Smooth muscle cell (in vitro differentiated cells): Measurements from ENCODE around the gene SERP2. TPM values are rescaled to one million over a fixed set of nuclear protein-coding genes. Genes with fewer than 3 reads are reported as not detected.
A peak's percentile ranks its signal among the peaks of the same experiment; 100 is the strongest.

Experiments
- DNase-seq: peaks from one replicate; lab custom pipeline; 2025; ENCODE audit not compliant: unreplicated experiment; lab: John Stamatoyannopoulos, UW
- H2AFZ ChIP-seq: fragments of 200-600 bp; sonication (generic); 2 replicates; pipeline ENCODE4 v1.6.0; 2016; ENCODE audit warnings: antibody characterized with exemption, low read depth, mild to moderate bottlenecking
- H3F3A ChIP-seq: fragments of 200-600 bp; sonication (generic); 2 replicates; pipeline ENCODE4 v1.6.0; 2017; ENCODE audit warnings: antibody characterized with exemption, low read depth
- H3K27ac ChIP-seq: fragments of 200-600 bp; sonication (generic); 2 replicates; pipeline ENCODE4 v1.5.1; 2016; ENCODE audit warnings: low read depth, mild to moderate bottlenecking
- H3K27me3 ChIP-seq: fragments of 200-600 bp; sonication (generic); 2 replicates; pipeline ENCODE4 v1.6.1; 2016; ENCODE audit warnings: low read depth, mild to moderate bottlenecking
- H3K36me3 ChIP-seq: fragments of 200-600 bp; sonication (generic); 2 replicates; pipeline ENCODE4 v1.5.1; 2016; ENCODE audit warnings: low read depth
- H3K4me1 ChIP-seq: fragments of 200-600 bp; sonication (generic); 2 replicates; pipeline ENCODE4 v1.5.1; 2016; ENCODE audit warnings: low read depth
- H3K4me2 ChIP-seq: fragments of 200-600 bp; sonication (generic); 2 replicates; pipeline ENCODE4 v1.6.0; 2016; ENCODE audit warnings: mild to moderate bottlenecking
- H3K4me3 ChIP-seq: fragments of 200-600 bp; sonication (generic); 2 replicates; pipeline ENCODE4 v1.5.1; 2016; ENCODE audit warnings: mild to moderate bottlenecking
- H3K79me2 ChIP-seq: fragments of 200-600 bp; sonication (generic); 2 replicates; pipeline ENCODE4 v1.6.0; 2016; ENCODE audit warnings: low read depth, mild to moderate bottlenecking
- H3K9ac ChIP-seq: fragments of 200-600 bp; sonication (generic); 2 replicates; pipeline ENCODE4 v1.6.0; 2016; ENCODE audit warnings: low read depth
- H3K9me3 ChIP-seq: fragments of 200-600 bp; sonication (generic); replicated peaks from 2 replicates; pipeline ENCODE4 v1.5.1; 2016; ENCODE audit warnings: low read depth
- H4K20me1 ChIP-seq: fragments of 200-600 bp; sonication (generic); 2 replicates; pipeline ENCODE4 v1.6.0; 2016; ENCODE audit warnings: low read depth
- WGBS: methylation state at CpG from one replicate; pipeline ENCODE4 v1.1.7; 2016; ENCODE audit warnings: low lambda C conversion rate; 5-methylcytosine and 5-hydroxymethylcytosine counted together
- polyA plus RNA-seq: library from polyadenylated mRNA; unstranded; fragments of >200 nt; fragmentation: Nextera tagmentation; extraction: Ambion mirVana; gene quantifications from 2 replicates; pipeline ENCODE4 v1.2.1, GENCODE V29; 2016
- total RNA-seq: library from RNA; depleted of rRNA; stranded (reverse); fragments of >200 nt; gene quantifications from 2 replicates; pipeline ENCODE4 v1.2.3, GENCODE V29; 2014
- TF ChIP-seq, protein P1 (sequence below): fragments of 200-600 bp; sonication (generic); IDR thresholded peaks from 2 replicates; pipeline ENCODE4 v1.5.1; 2017; ENCODE audit warnings: borderline replicate concordance, mild to moderate bottlenecking, antibody characterized with exemption; ENCODE audit not compliant: insufficient read depth, poor library complexity, severe bottlenecking

The SERP2 gene
- total and polyA plus RNA-seq, 2 experiments from 2014 or later, result 1.8 to 2.1 TPM

DNA sequence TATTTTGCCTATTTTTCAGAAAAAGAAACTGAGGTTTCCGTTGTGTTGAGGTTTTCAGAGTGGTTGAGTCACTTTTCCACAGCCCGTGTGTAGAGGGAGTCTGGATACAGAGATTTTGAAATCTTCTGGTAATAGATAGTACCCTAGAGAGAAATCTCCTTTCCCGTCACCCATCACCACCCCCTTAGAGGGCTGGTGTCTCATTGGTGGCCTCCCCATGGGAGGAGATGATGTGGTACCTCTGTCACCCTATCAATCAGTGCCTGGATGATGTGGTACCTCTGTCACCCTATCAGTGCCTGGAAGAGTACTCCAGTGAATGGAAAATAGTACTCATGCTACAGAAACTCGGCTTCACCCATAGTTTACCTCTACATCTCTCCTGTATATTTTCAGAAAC lies 42.2 kb upstream of the SERP2 start:
- peaks cover 11% of the 10 kb centered on the region for H3K4me1 ChIP-seq

DNA sequence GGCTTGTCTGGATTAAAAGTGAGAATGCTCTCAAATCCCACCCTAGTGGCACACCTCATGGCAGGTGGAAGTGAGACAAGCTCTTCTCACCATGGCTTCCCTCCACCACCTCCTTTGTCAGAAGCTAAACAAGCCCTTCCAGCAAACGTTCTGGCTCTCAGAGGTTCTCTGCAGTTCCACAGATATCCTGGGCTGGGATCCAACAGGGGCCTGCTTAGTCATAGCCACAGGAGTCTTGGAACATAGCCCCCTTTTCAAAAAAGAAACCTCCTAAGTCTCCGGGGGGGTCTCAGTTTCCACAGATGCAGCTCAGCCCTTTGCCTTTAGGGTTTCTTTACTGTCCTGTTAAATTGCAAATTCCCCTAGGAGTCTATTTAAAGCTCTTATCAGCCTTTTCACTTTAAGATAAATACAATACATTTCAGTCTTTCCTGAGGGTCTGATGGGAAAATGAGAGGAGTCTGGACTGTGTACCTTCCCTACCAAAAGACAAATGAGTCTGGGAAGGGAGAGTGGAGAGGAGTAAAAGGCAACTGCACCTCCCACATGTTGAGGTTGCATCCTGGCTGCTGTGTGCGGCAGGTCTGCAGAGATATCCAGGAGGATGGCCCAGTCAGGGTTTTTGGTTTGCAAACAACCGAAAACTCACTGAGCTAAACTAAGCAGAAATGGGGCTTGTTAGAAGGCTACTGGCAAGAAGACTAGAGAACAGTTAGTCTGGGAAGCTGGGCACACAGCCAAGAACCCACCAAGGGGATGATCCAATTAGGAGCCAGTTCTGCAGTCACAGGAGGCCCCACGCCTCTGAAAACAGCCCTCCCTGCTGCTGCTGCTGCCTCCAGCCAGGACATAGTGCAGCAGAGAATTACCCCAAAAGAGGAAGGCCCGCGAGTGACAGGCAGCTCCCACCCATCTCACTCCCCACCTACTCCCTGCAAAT lies 41.4 kb upstream of the SERP2 start:
- WGBS, result 27% methylated on average over 7 of the region's 7 CpGs
- Histone ChIP-seq H3K4me1 (peaks cover 11% of the 10 kb centered on the region), H3F3A (peaks cover 3% of the 10 kb centered on the region), H3K9ac (no peak overlapping the region), H3K4me3 (no peak overlapping the region), H3K27ac (peak overlapping the region; percentile 63), H3K79me2 (no peaks in the 10 kb centered on the region), H2AFZ (no peak overlapping the region), H4K20me1 (no peaks in the 10 kb centered on the region), H3K36me3 (no peaks in the 10 kb centered on the region), H3K4me2 (peak overlapping the region; percentile 48), H3K9me3 (no peaks in the 10 kb centered on the region), H3K27me3 (no peaks in the 10 kb centered on the region)
- no peak for DNase-seq
- TF ChIP-seq, protein P1, sequence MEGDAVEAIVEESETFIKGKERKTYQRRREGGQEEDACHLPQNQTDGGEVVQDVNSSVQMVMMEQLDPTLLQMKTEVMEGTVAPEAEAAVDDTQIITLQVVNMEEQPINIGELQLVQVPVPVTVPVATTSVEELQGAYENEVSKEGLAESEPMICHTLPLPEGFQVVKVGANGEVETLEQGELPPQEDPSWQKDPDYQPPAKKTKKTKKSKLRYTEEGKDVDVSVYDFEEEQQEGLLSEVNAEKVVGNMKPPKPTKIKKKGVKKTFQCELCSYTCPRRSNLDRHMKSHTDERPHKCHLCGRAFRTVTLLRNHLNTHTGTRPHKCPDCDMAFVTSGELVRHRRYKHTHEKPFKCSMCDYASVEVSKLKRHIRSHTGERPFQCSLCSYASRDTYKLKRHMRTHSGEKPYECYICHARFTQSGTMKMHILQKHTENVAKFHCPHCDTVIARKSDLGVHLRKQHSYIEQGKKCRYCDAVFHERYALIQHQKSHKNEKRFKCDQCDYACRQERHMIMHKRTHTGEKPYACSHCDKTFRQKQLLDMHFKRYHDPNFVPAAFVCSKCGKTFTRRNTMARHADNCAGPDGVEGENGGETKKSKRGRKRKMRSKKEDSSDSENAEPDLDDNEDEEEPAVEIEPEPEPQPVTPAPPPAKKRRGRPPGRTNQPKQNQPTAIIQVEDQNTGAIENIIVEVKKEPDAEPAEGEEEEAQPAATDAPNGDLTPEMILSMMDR, result no peak

More for the DNA sequence above, 42.2 kb upstream of the SERP2 start:
- H3K27ac ChIP-seq, result peak overlapping the region; percentile 63
- peaks cover 3% of the 10 kb centered on the region for H3F3A ChIP-seq
- DNase-seq, result no peak
- H3K36me3 ChIP-seq, result no peaks in the 10 kb centered on the region
- H4K20me1 ChIP-seq, result no peaks in the 10 kb centered on the region
- H3K79me2 ChIP-seq, result no peaks in the 10 kb centered on the region
- TF ChIP-seq, protein P1, result no peak
- peak overlapping the region; percentile 48 for H3K4me2 ChIP-seq
- H3K27me3 ChIP-seq, result no peaks in the 10 kb centered on the region
- H3K4me3 ChIP-seq, result no peak overlapping the region
- no peak overlapping the region for H2AFZ ChIP-seq
- 31% methylated on average over 4 of the region's 4 CpGs for WGBS
- H3K9ac ChIP-seq, result no peak overlapping the region
- H3K9me3 ChIP-seq, result no peaks in the 10 kb centered on the region

- DNase-seq, result no peak
- WGBS, result 60% methylated on average over 5 of the region's 5 CpGs
- no peaks in the 10 kb centered on the region for H3K36me3 ChIP-seq
- peaks cover 11% of the 10 kb centered on the region for H3K4me1 ChIP-seq
- H3K4me2 ChIP-seq, result peak overlapping the region; percentile 52
- peaks cover 3% of the 10 kb centered on the region for H3F3A ChIP-seq
- no peaks in the 10 kb centered on the region for H3K9me3 ChIP-seq
- H3K4me3 ChIP-seq, result no peak overlapping the region
- TF ChIP-seq, protein P1, result no peak
- no peak overlapping the region for H3K9ac ChIP-seq
- H4K20me1 ChIP-seq, result no peaks in the 10 kb centered on the region
- no peaks in the 10 kb centered on the region for H3K79me2 ChIP-seq
- H2AFZ ChIP-seq, result no peak overlapping the region
- H3K27ac ChIP-seq, result no peak overlapping the region
- no peaks in the 10 kb centered on the region for H3K27me3 ChIP-seq
These were observed 39.5 kb upstream of the SERP2 start for GRCh38 chr13:44333950-44334655.
